Raji (cell line): ENCODE measurements around the gene PGS1.

Source experiments
- POLR2A ChIP-seq: IDR thresholded peaks from 2 replicates; pipeline ENCODE4 v1.6.1; 2011; ENCODE audit warnings: low read depth, low read length, control low read depth; ENCODE audit not compliant: insufficient read depth

The PGS1 gene

DNA sequence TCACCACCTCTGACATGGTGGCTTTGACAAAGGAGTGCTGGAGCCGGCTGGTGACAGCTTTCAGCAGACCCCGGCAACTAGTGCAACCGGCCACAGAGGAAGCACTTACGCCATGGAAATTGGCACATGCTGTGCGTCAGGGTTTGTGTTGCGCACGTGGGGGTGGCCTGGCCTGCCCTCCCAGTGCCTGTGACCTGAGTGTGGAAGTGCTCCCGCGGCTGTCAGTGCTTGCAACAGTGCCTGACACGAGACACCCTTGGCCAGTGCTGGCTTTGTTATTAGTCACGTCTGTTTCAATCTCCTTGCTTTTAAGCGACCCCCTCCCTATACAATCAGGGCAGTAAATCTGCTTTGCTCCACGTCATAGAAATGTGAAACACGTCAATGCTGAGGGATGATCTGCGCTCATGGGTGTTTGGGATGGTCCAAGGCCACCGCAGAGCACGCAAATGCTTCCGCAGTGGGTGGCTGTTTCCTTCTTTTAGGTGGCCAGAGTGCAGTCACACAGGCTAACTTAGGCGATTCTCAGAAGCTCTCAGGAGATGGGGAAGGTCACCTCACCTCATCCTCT lies 64.3 kb downstream of the PGS1 start:
- TF ChIP-seq POLR2A = no peak

DNA sequence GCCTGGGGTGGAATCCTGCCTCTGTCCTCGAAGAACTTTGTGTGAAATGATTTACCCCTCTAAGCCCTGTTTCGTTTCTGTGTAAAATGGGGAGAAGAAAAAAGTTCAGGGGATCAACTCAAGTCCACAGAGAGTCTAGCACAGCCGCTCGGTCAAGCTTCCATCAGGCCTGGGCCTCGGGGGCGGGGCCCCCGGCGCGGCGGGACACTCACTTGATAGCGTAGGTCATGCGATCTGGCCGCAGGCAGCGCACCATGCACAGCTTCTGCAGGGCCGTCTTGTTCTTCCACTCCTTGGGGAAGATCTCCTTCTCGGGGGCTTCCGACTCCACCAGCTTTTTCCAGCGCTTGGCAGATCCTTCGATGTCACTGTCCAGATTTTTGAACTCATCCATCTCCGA lies 65.9 kb downstream of the PGS1 start:
- TF ChIP-seq POLR2A = no peak

DNA sequence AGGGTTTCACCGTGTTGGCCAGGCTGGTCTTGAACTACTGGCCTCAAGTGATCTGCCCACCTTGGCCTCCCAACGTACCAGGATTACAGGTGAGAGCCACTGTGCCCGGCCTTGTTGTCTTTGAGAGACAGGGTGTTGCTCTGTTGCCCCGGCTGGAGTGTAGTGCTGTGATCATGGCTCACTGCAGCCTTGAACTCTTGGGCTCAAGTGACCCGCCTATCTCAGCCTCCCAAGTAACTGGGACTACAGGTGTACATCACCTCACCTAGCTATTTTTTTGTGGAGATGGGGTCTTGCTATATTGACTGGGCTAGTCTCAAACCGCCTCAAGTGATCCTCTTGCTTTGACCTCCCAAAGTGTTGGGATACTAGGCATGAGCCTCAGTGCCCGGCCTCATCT lies 68.4 kb downstream of the PGS1 start:
- TF ChIP-seq POLR2A = no peak

DNA sequence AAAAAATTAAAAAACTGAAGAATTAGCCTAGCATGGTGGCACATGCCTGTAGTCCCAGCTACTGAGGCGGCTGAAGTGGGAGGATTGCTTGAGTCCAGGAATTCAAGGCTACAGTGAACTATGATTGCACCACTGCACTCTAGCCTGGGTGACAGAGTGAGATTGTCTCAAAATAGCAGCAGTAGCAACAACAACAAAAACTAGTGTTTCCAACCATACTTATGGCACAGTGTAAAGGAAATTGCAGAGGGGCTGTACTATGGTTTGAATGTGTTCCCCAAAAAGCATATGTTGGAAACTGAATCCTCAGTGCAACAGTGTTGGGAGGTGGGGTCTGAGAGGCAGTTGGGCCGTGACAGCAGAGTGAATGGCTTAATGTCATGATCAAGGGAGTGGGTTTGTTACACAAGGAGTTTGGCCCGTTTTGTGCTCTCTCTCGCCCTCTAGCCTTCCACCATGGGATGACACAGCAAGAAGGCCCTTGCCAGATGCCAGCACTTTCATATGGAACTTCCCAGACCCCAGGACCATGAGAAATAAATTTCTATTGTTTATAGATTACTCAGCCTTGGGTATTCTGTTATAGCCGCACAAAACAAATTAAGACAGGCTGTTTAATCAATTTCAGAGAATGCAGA lies 70.0 kb downstream of the PGS1 start:
- no peak for TF ChIP-seq POLR2A

DNA sequence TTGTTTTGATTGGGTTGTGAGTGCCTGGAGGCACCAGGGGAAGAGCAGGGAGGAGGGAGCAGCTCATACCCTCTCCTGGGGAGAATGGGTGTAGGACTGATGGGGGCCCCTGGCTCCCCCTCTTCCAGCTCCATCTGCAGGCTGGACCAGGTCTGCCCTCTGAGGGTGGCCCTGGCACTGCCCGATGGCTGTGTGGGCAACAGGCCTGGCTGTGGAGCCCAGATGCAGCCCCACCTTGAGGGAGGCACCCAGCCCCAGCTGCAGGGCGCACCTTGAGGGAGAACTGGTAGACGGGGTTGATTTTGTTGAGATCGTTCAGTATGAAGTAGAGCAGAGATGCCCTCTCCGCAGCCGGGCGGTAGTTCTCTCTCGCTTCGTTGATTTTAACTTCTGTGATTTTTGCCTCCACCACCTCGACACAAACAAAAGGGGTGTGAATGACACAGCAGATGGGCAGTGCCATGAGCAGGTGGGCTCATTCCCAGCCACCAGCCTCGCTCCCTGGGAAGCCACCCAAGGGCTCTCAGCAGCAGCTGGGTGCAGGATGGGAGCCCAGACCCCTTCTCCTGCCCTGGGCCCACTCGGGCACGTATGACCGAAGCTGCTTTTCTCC lies 71.6 kb downstream of the PGS1 start:
- TF ChIP-seq POLR2A = no peak

DNA sequence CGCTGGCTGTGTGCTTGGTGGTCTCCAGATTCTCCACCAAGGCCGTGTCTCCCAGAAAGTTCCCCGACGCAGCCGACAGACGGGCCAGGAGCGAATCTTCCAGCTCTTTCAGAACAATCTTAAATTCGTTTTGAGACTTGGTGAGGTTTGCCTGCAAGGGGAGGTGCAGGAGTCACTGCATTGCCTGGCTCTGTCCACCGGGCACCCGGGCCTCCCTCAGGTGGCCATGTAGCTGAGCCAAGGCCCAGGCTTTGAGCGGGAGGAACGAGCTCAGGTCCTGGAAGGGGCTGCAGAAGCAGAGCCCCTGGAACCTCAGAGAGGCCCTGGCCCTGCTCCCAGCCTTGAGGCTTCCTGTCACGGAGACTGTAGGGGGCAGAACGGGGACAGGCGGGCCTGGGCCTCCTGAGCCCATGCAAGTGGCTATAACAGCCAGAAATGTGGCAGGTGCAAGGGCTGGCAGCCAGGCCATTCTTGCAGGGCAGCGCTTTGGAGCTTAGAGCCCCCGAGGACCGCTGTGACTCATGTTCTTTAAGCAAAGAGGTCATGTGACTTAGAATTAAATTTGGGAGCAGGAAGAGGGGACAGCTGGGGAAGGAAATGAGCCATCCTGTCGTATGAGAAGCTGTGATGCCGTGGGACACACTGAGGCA lies 72.4 kb downstream of the PGS1 start:
- no peak for TF ChIP-seq POLR2A

DNA sequence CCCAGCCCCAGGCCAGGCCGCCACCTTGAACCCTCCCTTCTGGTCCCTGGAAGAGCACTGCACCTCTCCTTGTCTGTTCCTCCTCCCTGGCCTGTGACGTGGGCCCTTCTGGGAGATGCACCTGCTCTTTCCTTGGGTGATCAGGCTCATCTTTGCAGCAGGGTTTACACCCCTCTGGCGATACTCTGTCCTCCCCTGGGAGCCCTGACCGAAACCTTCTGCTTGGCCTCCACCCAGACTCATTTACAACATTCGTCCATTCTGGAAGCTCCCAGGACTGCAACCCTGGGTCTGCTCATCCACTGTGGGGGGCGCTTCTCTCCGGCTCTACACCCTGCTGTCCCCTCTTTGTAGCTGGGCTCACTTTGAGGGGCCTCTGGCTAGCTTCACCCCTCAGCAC lies 73.3 kb downstream of the PGS1 start:
- no peak for TF ChIP-seq POLR2A

DNA sequence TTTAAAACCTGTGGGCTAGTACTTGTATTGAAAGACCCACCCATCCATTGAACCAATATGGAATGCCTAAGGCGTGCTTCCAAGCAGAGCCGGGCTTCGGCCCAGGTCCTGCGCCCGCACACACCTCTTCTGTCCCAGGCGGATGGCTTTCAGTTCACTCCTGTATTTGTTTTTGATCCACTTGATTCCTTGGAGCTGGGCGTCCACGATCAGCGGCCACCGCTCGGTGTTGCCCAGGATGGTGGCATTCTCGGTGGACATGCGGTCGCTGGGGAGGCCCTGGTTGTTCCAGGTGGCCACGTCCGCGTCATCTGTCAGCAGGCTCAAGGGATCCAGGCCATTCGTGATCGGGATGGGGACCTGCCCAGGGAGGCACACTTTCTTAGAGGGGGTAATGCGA lies 75.9 kb downstream of the PGS1 start:
- no peak for TF ChIP-seq POLR2A

- no peak for TF ChIP-seq POLR2A
These were observed 79.6 kb downstream of the PGS1 start for GRCh38 chr17:78458091-78458490.

DNA sequence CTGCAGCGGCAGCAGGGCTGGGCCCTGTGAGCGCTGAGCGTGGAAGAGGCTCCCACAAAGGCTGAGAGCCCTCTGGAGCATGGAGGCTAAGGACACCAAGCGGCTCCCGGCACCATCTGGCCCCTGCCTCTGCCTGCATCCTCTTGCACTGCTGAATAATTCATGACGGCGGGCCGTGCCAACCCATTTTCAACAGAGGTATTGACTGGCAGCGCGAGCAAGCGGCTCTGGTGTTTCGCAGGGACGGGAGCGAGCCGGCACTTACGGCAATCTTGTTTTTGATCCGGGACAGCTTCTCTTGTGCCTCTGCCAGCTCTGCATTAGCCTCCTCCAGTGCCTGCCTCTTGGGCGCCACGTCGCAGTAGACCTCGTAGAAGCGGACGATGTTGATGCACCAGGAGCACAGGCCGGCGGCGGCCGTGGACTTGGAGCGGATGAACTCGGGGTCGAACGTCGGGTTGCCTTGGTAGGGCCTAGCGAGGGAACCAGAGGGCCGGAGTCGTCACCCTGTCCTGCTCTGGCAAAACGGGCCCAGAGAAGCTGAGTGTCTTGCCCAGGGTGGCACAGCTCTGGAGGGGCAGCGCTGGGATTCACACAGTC lies 80.4 kb downstream of the PGS1 start:
- no peak for TF ChIP-seq POLR2A

DNA sequence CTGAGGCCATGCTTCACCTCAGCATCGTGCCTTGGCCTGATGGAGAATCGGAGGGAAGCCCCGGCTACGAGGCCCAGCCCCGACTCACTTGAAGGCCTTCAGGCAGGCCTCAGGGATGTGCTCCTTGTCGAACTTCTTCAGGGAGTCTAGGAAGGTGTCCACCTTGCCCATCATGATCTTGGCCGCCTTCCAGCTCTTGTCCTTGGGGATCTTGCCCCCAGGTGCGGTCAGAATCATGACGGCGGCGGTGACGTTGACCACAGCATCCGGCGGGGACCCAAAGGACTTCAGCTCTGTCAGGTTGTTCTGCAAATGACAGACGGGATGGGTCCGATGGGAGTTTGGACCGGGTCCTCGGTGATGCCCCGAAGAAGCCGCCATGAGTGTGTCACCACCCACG lies 81.2 kb downstream of the PGS1 start:
- no peak for TF ChIP-seq POLR2A

DNA sequence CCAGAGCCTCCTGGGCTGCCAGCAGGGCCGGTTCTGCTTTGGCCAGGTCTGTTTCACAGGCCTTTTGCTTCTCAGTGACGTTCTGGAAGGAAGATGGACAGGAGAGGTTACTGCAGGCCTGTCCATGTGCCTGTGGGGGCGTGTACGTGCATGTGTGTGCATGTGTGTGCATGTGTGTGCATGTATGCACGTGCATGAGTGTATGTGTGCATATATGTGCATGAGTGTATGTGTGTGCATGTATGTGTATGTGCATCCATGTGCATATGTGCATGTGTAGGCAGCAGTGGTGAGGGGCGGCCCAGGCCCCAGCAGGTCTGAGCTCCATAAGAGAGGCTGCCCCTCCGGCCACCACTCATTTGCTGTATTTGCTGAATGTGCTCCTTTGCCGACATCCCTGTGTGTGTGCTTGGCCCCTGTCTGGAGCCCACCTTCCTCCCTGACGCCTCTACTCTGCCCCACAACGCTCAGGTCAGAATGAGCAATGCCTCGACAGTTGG lies 81.8 kb downstream of the PGS1 start:
- TF ChIP-seq POLR2A = no peak

DNA sequence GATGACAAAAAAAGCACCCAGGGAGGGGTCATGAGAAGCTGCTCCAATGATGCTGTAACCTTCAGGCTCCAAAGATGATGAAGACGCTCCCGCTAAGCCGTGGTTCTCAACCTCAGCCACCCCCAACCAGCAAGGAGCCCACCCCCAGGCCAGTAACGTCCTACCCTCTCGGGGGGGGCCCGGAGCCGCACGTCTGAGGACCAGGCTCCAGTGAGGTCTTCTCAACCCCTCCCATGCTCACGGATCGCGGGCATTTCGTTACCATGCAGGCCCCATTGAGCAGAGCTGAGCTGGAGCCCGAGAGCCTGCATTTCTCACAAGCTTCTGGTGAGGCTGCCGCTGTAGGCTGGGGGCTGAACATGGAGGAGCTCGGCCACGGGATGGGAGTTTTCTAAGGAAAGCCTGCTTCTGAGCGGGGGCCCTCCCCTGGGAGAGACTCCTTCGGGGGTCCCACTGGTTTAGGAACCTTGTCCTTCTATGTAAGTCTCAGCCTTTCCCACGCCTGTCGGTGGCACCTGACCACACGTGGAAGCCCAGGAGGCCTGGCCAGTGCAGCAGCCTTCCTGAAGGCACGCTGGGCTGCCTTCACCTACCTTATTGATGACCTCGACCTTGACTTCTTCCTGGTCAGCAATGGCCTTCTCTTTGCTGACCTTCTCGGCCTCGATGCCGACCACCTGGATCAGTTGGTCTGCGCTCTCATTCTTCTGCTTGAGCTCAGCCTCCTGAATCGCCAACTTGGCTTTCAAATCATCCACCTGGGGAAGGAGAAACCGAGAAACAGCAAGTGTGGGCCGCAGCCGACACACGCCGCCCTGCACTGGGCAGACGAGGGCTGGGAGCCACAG lies 82.7 kb downstream of the PGS1 start:
- TF ChIP-seq POLR2A = no peak

DNA sequence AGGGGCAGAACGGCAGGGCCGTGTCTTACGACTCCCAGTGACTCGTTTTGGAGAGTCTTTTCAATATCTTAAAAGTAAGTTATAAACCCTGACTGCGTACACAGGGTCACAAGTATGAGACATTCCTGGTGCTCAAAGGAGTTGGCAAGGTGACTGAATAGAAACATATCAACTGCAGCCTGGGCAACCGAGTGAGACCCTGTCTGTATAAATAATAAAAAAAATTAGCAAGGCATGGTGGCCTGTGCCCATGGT lies 83.3 kb downstream of the PGS1 start:
- no peak for TF ChIP-seq POLR2A

- no peak for TF ChIP-seq POLR2A
These were observed 83.7 kb downstream of the PGS1 start for GRCh38 chr17:78462148-78462547.
